SK-N-SH treated with all-trans-retinoic acid at 6 μM for 48 hours (cell line): ENCODE data around the gene COL4A4.

Experiments used
- ARNTL ChIP-seq: fragments of 450-650 bp; formaldehyde crosslinking; IDR thresholded peaks from 2 replicates; pipeline ENCODE4 v1.5.0; 2020; ENCODE audit warnings: low read depth, mild to moderate bottlenecking, moderate library complexity, borderline replicate concordance
- BACH2 ChIP-seq: fragments of 250-450 bp; sonication (Bioruptor Pico); IDR thresholded peaks from 2 replicates; pipeline ENCODE4 v1.9.0; 2021; ENCODE audit warnings: mild to moderate bottlenecking, borderline replicate concordance
- ESRRG ChIP-seq: fragments of 250-450 bp; sonication (Bioruptor Pico); IDR thresholded peaks from 2 replicates; pipeline ENCODE4 v1.6.1; 2021; ENCODE audit warnings: mild to moderate bottlenecking
- OSR1 ChIP-seq: fragments of 250-450 bp; sonication (Bioruptor Pico); IDR thresholded peaks from 2 replicates; pipeline ENCODE4 v1.8.0; 2022; ENCODE audit warnings: moderate library complexity, mild to moderate bottlenecking, inconsistent platforms
- PPARA ChIP-seq: fragments of 250-450 bp; sonication (Bioruptor Pico); IDR thresholded peaks from 2 replicates; pipeline ENCODE4 v1.5.0; 2020; ENCODE audit warnings: mild to moderate bottlenecking, borderline replicate concordance
- RARB ChIP-seq: fragments of 250-450 bp; sonication (Bioruptor Pico); IDR thresholded peaks from 2 replicates; pipeline ENCODE4 v1.8.0; 2021; ENCODE audit warnings: mild to moderate bottlenecking, moderate library complexity
- TOX ChIP-seq: fragments of 250-450 bp; sonication (Bioruptor Pico); IDR thresholded peaks from 2 replicates; pipeline ENCODE4 v1.8.0; 2021; ENCODE audit warnings: mild to moderate bottlenecking, moderate library complexity, borderline replicate concordance
- ZFP3 ChIP-seq: fragments of 250-450 bp; sonication (Bioruptor Pico); IDR thresholded peaks from 2 replicates; pipeline ENCODE4 v1.5.0; 2020; ENCODE audit warnings: mild to moderate bottlenecking, moderate library complexity
- TF ChIP-seq, protein P1 (sequence below): fragments of 250-450 bp; sonication (Bioruptor Pico); IDR thresholded peaks from 2 replicates; pipeline ENCODE4 v1.8.0; 2020; ENCODE audit warnings: mild to moderate bottlenecking, moderate library complexity, borderline replicate concordance
- TF ChIP-seq, protein P2 (sequence below): fragments of 250-450 bp; sonication (Bioruptor Pico); IDR thresholded peaks from 2 replicates; pipeline ENCODE4 v1.8.0; 2021; ENCODE audit warnings: low read depth, mild to moderate bottlenecking, moderate library complexity, borderline replicate concordance
- TF ChIP-seq, protein P3 (sequence below): fragments of 250-450 bp; sonication (Bioruptor Pico); IDR thresholded peaks from 2 replicates; pipeline ENCODE4 v1.5.1; 2020; ENCODE audit warnings: low read depth, mild to moderate bottlenecking, moderate library complexity

DNA sequence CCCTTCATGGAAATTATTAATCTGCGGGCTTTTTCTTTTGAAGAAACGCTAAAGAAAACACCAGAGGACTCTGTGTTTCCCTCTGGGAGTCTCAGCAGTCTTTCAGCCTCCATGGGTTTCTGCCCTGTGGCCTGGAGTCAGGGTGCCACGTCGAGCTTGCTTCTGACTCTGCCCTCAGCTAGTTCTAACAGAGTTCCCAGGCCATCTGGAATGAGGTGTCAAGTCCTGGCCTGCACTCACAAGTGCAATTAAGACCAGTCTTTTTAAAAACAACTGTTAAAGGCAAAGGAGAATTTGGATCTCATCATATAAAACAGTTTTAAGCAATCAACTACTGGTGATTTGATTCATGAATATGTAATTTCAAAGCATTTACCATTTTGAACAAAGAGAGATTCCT, 170.8 kb downstream of the COL4A4 start:
- no peak for TF ChIP-seq BACH2 (CRISPR knock-in tag)
- TF ChIP-seq, protein P1, sequence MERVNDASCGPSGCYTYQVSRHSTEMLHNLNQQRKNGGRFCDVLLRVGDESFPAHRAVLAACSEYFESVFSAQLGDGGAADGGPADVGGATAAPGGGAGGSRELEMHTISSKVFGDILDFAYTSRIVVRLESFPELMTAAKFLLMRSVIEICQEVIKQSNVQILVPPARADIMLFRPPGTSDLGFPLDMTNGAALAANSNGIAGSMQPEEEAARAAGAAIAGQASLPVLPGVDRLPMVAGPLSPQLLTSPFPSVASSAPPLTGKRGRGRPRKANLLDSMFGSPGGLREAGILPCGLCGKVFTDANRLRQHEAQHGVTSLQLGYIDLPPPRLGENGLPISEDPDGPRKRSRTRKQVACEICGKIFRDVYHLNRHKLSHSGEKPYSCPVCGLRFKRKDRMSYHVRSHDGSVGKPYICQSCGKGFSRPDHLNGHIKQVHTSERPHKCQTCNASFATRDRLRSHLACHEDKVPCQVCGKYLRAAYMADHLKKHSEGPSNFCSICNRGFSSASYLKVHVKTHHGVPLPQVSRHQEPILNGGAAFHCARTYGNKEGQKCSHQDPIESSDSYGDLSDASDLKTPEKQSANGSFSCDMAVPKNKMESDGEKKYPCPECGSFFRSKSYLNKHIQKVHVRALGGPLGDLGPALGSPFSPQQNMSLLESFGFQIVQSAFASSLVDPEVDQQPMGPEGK (CRISPR knock-in tag), result no peak
- TF ChIP-seq ZFP3 (CRISPR knock-in tag), result no peak
- no peak for TF ChIP-seq OSR1 (CRISPR knock-in tag)
- TF ChIP-seq TOX (CRISPR knock-in tag), result no peak
- TF ChIP-seq PPARA (CRISPR knock-in tag), result no peak
- TF ChIP-seq, protein P2, sequence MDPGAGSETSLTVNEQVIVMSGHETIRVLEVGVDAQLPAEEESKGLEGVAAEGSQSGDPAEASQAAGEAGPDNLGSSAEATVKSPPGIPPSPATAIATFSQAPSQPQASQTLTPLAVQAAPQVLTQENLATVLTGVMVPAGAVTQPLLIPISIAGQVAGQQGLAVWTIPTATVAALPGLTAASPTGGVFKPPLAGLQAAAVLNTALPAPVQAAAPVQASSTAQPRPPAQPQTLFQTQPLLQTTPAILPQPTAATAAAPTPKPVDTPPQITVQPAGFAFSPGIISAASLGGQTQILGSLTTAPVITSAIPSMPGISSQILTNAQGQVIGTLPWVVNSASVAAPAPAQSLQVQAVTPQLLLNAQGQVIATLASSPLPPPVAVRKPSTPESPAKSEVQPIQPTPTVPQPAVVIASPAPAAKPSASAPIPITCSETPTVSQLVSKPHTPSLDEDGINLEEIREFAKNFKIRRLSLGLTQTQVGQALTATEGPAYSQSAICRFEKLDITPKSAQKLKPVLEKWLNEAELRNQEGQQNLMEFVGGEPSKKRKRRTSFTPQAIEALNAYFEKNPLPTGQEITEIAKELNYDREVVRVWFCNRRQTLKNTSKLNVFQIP (CRISPR knock-in tag), result no peak
- no peak for TF ChIP-seq ARNTL (CRISPR knock-in tag)
- TF ChIP-seq RARB (CRISPR knock-in tag), result no peak
- no peak for TF ChIP-seq ESRRG (CRISPR knock-in tag)
- TF ChIP-seq, protein P3, sequence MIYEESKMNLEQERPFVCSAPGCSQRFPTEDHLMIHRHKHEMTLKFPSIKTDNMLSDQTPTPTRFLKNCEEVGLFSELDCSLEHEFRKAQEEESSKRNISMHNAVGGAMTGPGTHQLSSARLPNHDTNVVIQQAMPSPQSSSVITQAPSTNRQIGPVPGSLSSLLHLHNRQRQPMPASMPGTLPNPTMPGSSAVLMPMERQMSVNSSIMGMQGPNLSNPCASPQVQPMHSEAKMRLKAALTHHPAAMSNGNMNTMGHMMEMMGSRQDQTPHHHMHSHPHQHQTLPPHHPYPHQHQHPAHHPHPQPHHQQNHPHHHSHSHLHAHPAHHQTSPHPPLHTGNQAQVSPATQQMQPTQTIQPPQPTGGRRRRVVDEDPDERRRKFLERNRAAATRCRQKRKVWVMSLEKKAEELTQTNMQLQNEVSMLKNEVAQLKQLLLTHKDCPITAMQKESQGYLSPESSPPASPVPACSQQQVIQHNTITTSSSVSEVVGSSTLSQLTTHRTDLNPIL (CRISPR knock-in tag), result no peak
